Limb (tissue), 2 donors: ENCODE data around the gene ZNF592.
A peak's percentile ranks its signal among the peaks of the same experiment; 100 is the strongest.

Experiments
- DNase-seq, 2 donors: peaks; one replicate each; pipeline ENCODE4 v3.0.0-alpha.2; 2016; ENCODE audit errors: extremely low spot score in 2 of 2

ZNF592 gene

DNA sequence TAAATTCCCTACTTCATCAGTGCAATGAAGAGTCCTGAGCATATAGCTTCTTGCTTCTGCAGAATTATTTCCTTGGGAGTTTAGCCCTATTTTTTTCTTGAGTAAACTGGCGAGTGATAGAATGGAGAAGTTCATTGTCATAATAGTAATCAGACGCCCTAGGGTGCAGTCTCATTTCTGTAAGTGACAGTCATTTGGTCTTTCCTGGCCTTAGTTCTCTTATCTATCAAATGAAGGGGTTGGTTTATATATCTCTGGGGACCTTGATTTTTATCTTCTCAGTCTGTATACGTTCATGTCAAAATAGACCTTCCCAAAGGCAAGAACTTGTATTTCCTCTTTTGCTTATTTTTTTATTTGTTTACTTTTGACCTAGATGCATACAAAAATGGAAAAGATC lies 58.8 kb downstream of the ZNF592 start:
- no peak for DNase-seq

DNA sequence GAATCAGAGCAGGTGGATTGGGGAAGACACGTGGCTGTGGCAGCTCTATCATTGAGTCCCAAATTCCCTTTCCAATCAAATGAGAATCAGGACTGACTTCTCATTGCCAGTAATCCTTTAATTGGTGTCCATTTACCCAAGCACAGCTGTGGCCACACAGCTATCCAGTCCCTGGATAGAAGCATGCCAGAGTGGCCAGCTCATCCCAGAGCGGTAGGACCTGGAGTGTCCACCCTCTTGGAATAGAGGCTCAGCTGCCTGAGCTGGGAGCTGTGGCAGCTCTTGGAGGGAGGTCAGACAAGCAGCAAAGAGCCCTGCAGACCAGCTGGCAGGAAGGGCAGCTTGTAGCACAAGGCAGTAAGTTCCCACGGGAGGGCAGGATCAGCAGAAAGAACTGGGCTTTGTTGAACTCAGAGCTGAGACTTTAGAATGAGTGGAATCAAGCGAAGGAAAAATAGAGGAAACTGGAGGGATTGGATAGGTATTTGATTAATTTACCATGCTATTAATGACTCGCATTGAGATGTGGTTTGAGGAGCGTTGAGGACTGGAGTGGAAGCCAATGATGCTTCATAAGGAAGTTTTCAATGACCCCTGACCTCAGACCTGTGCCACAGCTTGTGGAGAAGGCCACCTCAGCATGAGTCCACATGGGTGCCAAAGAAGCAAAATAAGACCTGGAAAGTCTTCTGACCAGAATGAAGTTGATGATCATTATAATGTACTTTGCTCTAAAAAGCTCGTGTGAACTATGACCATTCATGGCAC lies 61.9 kb downstream of the ZNF592 start:
- DNase-seq = no peak

DNA sequence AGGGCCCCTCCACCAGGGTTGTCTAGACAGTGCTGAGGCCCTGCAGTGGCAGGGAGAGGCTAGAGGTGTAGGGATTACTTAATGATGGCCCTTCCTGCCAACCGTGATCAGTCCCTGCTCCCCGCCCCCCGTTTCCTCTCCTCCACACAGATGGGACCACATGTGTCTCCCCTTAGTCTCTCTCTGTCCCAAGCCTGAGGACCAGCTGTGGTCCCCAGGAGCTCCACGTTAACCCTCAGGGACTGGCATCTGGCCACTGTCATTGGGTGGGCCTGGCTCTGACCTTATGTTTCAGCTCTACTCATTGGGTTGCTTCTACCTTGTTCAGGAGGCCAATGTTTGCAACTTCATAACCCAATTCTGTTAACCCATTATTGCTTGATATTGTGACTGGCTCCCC lies 62.8 kb downstream of the ZNF592 start:
- DNase-seq = no peak

DNA sequence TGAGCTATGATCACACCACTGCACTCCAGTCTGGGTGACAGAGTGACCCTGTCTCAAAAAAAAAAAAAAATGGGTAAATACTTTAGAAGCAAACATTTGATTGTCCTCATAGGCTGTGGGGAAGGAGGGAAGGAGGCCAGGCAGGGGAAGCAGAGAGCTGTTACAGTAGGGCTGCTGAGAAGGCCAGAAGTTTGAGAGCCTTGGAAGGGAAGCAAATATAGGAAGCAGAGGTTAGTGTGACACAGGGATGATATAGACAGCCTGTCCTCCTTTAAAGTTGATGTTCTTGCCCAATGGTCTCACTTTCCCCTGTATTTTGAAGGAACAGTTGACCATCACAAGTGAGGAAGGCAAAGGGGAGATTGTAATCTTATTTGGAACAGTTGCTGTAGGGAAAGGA lies 63.4 kb downstream of the ZNF592 start:
- no peak for DNase-seq

DNA sequence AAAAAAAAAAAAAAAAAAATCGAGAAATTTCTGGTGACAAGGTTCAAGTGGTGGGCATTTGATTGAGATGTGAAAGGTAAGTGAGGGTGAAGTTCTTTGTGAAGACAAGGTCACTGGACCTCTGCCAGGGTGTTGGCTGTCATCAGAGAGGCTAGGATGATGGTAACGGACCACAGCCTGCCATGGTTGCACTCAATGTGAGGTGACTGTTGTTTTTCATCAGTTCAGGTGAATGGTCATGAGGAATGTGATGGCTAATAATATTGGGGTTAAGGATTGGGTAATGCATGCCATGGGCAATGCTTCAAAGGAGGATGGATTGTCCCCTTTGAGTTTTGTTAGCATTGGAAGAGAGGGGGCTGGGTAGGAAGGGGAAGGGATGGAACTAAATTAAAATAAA lies 64.5 kb downstream of the ZNF592 start:
- DNase-seq = no peak

DNA sequence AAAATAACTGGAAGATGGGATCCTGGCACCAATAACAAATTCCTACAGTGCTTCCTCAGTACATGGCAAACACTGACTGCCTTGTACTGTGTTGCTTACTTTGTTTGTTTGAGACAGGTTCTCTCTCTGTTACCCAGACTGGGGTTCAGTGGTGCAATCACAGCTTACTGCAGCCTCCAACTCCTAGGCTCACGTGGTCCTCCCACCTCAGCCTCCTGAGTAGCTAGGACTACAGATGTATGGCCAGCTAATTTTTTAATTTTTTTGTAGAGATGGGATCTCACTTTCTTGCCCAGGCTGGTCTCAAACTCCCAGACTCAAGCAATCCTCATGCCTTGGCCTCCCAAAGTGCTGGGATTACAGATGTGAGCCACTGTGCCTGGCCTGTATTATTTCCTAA lies 65.0 kb downstream of the ZNF592 start:
- no peak for DNase-seq

DNA sequence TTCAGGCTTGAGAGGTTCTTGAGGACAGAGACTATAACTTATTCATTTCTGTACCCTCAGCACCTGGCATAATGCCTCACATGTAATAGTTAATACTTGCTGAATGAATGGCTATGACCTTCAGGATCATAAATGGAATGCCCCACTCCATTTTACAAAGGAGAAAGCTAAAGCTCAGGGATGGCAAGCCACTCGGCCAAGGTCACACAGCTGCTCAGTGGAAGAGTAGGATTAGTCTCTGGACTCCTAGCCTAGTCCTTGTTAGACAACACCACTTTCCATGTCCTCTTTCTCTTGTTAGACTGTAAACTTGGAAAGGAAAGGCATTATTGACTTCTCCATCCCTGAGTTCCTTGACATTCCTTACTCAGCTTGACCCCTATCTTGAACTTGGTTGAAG lies 65.5 kb downstream of the ZNF592 start:
- DNase-seq = no peak

DNA sequence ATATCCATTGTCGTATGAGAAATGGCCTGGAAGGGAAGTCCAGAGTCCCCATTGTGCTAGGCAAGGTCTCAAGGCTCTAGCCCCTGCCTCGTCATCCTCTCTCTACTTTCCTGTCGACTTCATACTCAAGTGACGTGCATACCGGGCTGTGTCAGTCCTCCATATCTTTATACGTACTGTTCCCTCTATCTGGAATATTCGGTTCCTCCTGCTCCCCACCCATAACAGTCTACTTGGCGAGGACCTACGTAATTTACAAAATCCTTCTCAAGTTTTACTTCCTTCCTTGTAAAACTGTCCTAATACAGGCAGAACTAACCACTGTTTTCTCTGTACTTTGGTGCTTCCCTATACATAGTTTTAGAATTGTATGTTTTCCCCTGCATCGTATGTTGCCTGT lies 66.5 kb downstream of the ZNF592 start:
- DNase-seq = no peak

DNA sequence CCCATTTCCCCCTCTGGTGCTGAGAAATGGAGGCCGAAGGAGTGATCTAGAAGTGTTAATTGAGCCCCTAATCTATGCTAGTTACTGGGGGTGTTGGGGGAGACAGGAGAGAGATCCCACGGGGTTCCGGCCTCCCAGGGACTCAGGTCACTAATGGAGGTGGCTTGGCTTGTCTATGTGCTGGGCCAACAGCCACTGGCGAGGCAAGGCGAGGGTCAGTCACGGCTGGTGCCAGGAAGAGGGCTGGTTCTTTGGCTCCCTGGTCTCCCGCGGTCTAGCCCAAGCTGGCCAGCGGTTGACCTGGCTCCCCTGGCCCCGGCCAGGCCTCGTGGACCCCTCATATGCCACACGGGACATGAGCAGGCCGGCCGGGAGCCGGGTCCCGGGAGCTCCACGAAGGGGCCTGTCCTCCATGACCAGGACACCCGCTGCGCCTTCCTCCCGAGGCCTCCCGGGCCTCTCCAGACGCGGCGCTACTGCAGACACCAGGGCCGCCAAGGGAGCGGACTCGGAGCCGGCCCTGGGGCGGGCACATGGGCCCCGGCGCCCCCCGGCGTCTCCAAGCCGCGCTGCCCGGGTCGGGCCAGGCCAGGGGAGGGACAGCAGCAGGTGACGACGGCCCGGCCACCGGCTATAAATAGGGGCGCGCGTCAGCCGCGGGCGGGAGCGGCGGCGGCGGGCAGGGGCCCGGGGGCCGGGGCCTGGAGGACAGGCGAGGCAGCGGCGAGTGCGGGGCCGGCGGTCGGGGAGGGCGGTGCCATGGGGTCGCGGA lies 68.5 kb downstream of the ZNF592 start, which contains the start of gene ALPK3:
Gene ALPK3 (plus strand): TSS at position 663 of the 772 bp plus-strand sequence. CDS start 97 bp downstream, at position 760.
- peak; percentile 49 to 75 for DNase-seq

DNA sequence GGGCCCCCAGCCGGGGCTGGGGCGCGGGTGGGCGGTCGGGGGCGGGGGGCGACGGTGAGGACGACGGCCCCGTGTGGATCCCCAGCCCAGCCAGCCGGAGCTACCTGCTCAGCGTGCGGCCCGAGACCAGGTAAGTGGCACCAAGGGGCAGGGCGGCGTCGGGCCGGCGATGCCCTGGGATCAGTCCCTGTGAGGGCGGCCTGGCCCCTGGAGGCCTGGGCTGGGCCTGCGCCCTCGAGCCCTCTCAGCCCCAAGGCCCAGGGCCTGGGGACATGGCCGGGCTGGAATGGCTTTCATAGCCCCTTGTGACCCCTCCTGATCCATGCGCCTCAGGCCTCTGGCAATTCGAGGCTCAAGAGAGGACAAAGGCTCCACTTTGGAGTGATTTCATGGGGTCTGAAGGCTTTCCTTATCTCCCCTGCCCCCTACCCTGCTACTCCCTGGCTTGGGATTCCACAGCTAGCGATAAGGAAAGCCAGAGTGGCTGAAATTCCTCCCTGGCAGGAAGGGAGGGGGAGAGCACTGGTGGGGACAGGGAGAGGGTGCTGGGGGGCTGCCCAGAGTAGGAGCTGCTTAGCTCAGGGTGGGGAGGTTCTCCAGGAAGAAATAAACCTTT lies 69.2 kb downstream of the ZNF592 start:
- DNase-seq = no peak

DNA sequence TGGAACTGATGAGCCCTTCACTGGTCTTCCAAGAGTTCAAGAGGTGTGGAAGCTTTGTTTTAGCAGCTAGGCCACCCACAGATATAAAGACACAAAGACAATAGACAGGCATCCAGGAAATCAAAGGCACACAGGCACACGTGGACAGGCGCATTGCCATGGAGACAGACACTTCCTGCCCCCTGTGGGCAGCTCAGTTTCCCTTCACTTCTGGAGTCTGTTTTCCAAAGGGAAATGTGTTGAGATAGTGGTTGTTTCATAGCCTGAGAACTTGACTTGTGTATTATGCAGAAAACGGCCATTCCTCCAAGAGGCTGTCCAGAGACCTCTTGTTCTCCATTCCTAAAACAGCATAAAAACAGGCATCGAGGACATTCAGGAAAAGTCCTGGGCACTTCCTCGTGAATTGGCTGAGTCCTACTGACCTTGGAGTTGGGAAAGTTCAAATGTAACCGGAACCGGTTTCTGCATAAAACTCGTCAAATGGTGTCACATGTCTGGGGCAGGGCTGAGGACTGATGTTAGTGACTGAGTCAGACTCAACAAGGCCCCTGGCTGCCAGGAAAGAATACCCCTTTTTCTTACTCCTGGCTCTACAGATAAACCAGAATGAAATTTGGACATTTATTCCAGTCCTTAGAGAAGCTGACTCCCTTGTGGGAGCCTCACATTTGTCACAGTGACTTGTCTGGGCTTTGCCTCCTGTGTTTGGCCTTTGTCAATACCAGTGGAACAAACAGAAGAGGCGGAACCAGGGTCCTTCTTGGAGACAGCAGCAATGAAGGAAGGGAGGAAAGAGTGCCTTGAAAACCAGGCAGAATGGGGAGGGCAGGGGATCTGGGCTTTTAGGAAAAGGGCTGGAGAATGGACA lies 70.1 kb downstream of the ZNF592 start:
- no peak for DNase-seq

DNA sequence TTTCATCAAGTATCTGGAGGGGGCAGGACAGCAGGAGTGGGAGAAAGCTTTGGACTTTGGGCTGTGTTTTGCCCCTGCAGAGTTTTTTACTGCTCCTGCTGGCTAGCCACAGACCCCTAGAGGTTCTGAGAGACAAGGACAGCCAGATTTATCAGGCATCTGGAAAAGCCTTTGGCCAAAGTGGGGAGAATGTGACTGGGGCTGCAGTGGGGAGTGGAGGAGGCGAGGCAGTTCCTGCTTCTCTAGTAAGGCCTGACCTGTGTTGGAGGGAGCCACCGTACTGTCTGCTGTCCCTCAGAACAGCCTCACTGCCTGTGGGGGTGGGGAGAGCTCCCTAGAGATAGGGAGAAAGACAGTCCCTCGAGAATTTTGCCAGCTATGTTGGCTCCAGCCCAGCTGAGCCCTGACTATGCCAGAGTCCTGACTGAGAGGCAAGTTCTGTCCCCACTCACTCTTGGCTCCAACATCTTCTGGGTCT lies 70.9 kb downstream of the ZNF592 start:
- no peak for DNase-seq

DNA sequence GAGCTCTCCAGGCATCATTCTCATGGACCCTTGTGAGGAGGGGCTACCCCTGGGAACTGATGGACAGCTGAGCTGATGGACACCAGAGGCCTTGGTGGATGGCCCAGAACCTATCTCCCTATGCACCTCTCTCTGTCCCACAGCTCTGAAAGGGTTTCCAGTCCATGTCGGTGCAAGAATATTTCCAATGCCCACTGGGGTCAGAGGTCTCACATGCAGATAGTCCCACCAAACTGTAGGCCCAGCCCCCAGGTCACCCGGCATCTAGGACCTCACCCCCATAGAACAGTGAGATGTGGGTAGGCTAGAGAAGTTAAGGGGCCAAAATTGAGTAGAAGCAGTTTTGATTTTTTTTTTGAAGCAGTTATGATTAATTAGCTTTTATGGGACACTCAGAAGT lies 71.4 kb downstream of the ZNF592 start:
- no peak for DNase-seq

DNA sequence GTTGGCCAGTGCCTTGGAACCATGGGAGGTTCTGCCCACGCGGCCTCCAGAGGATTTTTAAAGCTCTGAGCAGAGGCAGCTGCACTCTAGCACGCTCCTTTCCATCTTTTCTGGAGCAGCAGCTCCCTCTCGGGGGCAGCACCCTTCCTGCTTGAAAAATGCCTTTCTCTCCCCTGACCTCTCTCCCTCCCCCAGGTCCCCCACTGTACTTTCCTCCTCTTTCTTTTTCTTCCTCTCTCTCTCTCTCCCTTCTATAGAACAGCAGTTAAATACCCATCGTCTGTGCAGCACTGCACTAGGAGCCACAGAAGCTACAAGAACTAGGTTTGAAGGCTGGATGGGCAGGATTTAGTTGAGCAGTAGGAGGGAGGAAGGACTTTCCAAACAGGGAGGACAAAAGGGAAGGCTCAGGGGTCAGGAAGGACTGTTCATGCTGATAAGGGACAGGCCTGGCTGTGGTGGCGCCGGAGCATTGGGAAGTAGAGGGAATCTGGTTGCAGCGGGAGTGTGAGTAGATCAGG lies 73.2 kb downstream of the ZNF592 start:
- no peak for DNase-seq

DNA sequence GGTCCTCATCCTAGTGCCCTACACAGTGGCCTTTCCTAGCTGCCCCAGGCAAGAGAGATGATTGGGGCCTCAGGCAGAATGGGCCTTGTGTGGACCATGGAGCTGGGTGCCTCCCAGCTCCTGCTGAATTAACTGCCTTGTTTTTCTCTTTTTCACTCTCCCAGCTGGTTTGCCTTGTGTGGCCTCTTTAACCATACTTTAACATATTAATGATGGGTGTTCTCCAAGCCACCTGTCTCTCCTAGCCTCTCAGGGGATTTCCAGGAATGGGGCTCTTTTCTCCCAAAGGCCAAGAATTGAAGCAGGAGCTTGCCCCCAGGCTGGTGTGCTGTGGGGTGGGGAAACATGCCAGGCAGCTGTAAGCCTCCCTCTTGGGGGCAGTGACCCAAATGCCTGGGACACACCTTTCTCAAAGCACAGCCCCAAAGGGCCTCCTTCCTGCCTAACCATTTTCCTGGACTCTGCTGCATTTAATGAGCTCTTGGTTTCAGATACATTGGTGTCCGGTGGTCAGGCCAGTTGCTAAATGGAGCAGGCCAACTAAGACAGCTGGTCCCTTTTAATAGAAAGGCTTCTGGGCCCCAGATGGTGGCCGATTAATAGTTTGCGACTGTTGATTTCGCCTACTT lies 74.4 kb downstream of the ZNF592 start:
- no peak for DNase-seq

DNA sequence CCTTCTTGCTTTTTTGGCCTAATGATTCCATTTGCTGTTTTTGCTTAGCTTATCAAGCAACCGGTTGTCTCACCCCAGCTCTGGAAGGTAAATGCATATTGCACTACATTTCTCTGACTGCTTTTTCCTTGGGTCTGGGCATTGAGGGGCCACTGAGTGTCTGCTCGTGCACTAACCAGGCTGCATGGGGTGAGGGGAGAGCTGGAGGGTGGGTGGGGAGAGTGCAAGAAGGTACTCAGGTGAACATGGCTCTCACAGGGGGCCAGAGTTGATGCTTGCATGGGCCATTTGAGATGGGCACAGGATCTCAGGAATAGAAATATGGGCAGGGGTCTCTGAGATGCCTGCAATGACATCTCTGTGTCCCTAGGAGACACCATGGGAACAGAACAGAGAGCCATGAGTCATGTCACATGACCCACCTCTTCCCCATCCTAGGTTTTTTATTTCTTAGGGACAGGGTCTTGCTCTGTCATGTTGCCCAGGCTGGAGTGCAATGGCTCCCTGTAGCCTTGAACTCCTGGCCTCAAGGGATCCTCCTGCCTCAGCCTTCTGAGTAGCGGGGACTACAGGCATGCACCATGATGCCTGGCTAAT lies 75.0 kb downstream of the ZNF592 start:
- no peak for DNase-seq

DNA sequence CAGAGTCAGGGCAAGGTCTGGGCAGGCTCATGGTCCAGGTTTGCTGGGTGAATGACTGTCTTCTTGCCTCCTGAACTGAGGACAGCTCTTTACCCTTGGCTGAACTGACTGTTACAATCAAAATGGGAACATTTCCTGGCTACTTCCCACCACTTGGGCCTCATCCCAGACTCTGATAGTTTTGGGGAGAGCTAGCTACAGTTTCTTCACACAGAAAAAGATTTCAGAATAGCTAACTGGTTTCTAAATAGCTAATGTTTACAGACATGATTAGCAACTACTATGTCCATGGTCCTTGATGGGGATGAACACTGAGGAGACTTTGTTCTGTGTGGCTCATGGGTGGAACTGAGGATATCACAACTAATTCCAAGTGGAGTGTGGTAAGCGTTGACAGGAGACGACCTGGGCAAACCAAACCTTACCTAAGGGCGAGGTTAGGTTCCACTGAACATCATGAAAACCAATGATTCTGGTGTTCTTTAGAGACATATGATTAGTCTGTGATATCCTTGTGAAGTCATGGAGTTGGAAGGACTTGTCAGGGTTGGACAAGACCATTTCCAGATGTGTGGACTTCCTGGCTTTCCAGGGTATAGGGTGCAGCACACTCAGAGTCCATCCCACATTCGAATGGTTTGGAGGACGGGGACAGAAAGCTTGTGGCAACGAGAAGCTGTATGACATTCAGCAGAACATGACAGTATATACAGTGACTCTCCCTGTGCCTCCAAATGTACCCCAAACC lies 76.0 kb downstream of the ZNF592 start:
- peak in 1 of 2 donors; percentile 76 for DNase-seq

DNA sequence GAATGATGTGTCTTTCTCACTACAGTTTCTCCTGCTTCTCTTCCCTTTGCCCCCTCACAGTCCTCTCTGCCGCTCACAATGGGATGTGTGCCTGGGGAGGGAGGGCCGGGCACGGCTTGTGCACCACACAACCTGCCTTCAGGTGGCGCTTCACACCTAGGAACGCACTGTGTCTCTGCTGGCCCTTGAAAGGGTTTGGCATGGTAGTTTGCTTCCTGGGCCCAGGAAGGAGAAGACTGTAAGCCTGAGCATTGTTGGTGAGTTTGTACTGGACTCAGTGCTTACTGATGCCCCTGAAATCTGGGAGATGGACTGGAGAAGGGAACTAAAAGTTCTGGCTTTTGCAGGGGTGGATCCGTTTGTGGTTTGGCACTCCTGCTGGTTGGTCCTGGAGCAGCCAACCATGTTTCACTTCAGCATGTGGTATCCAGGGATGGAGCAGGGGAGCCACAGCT lies 78.0 kb downstream of the ZNF592 start:
- no peak for DNase-seq

DNA sequence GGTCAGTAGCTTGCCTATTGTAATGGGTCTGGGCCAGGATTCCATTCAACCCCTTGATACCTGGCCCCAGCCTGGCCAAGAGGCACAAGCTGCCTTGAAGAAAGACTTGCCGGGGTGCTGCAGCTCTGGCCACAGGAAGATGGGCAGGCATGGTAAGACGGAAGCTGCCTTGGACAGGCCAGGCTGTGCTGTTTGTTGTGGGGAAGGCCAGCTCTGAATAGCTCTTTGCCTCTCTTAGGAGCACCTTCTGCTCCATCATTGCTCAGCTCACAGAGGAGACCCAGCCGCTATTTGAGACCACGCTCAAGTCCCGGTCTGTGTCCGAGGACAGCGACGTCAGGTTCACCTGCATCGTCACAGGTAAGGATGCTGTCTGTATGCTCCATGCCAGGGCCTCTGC lies 78.9 kb downstream of the ZNF592 start:
- no peak for DNase-seq
